ENCODE results near the gene SNAP47.

DNA sequence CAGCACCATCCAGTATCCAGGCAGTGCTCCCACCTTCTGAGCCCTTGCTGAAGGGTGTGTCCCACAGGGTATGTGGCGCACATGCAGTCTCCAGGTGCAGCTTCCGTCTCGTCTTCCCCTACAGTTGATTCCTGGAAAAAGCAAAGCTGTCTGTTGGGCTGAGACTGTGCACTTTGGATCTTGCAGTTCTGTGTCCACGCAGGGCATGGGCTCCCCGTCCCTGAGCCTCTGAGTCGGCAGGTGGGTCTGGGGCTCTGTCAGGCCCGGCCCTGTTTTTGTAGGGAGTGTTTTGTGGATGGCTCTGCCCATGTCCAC is 32.8 kb downstream of the SNAP47 start:
- no peak for TF ChIP-seq TAF1 (IDR thresholded peaks at IDR 0.05; ENCODE audit: borderline replicate concordance, insufficient read depth, low read length)
- no peak for TF ChIP-seq POLR2AphosphoS5 (IDR thresholded peaks at IDR 0.05; ENCODE audit: low read depth, low read length)
- TF ChIP-seq SIN3A (IDR thresholded peaks at IDR 0.05; ENCODE audit: borderline replicate concordance, insufficient read depth, low read length), result no peak
- TF ChIP-seq FOXP2 (optimal IDR thresholded peaks at IDR 0.05; ENCODE audit: borderline replicate concordance, extremely low read depth, extremely low read length, insufficient read depth), result no peak
- TF ChIP-seq, protein P1, sequence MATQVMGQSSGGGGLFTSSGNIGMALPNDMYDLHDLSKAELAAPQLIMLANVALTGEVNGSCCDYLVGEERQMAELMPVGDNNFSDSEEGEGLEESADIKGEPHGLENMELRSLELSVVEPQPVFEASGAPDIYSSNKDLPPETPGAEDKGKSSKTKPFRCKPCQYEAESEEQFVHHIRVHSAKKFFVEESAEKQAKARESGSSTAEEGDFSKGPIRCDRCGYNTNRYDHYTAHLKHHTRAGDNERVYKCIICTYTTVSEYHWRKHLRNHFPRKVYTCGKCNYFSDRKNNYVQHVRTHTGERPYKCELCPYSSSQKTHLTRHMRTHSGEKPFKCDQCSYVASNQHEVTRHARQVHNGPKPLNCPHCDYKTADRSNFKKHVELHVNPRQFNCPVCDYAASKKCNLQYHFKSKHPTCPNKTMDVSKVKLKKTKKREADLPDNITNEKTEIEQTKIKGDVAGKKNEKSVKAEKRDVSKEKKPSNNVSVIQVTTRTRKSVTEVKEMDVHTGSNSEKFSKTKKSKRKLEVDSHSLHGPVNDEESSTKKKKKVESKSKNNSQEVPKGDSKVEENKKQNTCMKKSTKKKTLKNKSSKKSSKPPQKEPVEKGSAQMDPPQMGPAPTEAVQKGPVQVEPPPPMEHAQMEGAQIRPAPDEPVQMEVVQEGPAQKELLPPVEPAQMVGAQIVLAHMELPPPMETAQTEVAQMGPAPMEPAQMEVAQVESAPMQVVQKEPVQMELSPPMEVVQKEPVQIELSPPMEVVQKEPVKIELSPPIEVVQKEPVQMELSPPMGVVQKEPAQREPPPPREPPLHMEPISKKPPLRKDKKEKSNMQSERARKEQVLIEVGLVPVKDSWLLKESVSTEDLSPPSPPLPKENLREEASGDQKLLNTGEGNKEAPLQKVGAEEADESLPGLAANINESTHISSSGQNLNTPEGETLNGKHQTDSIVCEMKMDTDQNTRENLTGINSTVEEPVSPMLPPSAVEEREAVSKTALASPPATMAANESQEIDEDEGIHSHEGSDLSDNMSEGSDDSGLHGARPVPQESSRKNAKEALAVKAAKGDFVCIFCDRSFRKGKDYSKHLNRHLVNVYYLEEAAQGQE (IDR thresholded peaks at IDR 0.05; ENCODE audit: insufficient read depth in 1 of 2, low read depth in 2 of 2, low read length in 2 of 2), result no peak

Measured in PFSK-1 (cell line).